GM12892 (cell line): Measurements from ENCODE around the gene CDK1.

Experiments used
- POLR2A ChIP-seq: IDR thresholded peaks from 2 replicates; pipeline ENCODE4 v1.6.1; 2011; ENCODE audit warnings: low read depth, low read length, control low read depth
- POLR2AphosphoS5 ChIP-seq: IDR thresholded peaks from 2 replicates; pipeline ENCODE4 v1.6.1; 2011; ENCODE audit warnings: low read depth, low read length, control low read depth

- no peak for TF ChIP-seq POLR2A
- TF ChIP-seq POLR2AphosphoS5, result no peak
These were observed 11.1 kb downstream of the CDK1 start for GRCh38 chr10:60789340-60789739.
